ENCODE measurements around the gene TMEM233.

TMEM233 gene

GRCh38 chr12:119593578-119594398, at the start of gene TMEM233:
TMEM233 (plus strand) TSS chr12:119593774; CDS start chr12:119593849, 75 bp downstream.
- ATAC-seq, result no peak

- no peak for ATAC-seq
Observed at GRCh38 chr12:119544765-119545625, 48.6 kb upstream of the TMEM233 start.

GRCh38 chr12:119546340-119546739, 47.2 kb upstream of the TMEM233 start:
- ATAC-seq, result no peak

GRCh38 chr12:119547001-119547400, 46.6 kb upstream of the TMEM233 start:
- ATAC-seq, result no peak

- ATAC-seq, result no peak
Observed at GRCh38 chr12:119556854-119557253, 36.7 kb upstream of the TMEM233 start.

GRCh38 chr12:119565404-119565803, 28.2 kb upstream of the TMEM233 start:
- no peak for ATAC-seq

GRCh38 chr12:119570771-119571170, 22.8 kb upstream of the TMEM233 start:
- ATAC-seq, result no peak

GRCh38 chr12:119573086-119573485, 20.5 kb upstream of the TMEM233 start:
- no peak for ATAC-seq

GRCh38 chr12:119574255-119574654, 19.3 kb upstream of the TMEM233 start:
- no peak for ATAC-seq

GRCh38 chr12:119576118-119576810, 17.3 kb upstream of the TMEM233 start:
- no peak for ATAC-seq

- ATAC-seq, result no peak
Observed at GRCh38 chr12:119576915-119577314, 16.7 kb upstream of the TMEM233 start.

GRCh38 chr12:119578112-119578511, 15.5 kb upstream of the TMEM233 start:
- peak; percentile 32 to 66 for ATAC-seq

- ATAC-seq, result no peak
Observed at GRCh38 chr12:119589097-119589496, 4.5 kb upstream of the TMEM233 start.

GRCh38 chr12:119589634-119590033, 3.9 kb upstream of the TMEM233 start:
- no peak for ATAC-seq

- peak in 1 of 2 donors; percentile 51 for ATAC-seq
Observed at GRCh38 chr12:119592232-119592631, 1.3 kb upstream of the TMEM233 start.

- no peak for ATAC-seq
Observed at GRCh38 chr12:119594399-119594730, 791 bp downstream of the TMEM233 start.

GRCh38 chr12:119594772-119595445, 1.3 kb downstream of the TMEM233 start:
- no peak for ATAC-seq

- no peak for ATAC-seq
Observed at GRCh38 chr12:119598159-119598558, 4.6 kb downstream of the TMEM233 start.

GRCh38 chr12:119601877-119602733, 8.5 kb downstream of the TMEM233 start:
- no peak for ATAC-seq

- no peak for ATAC-seq
Observed at GRCh38 chr12:119602734-119603094, 9.1 kb downstream of the TMEM233 start.

GRCh38 chr12:119603767-119604166, 10.2 kb downstream of the TMEM233 start:
- ATAC-seq, result no peak

GRCh38 chr12:119609358-119609757, 15.8 kb downstream of the TMEM233 start:
- ATAC-seq, result no peak
